WTC11 (cell line): ENCODE results near the gene MEAF6. TPM values are rescaled to one million over a fixed set of nuclear protein-coding genes. Genes with fewer than 3 reads are reported as not detected.

ENCODE experiments used
- ATAC-seq: fragments of 200-7000 bp; cut with Tn5 transposase; 2 replicates; pipeline ENCODE4 v1.10.0; 2021; ENCODE audit warnings: mild to moderate bottlenecking, moderate library complexity
- CTCF ChIA-PET: fragments of 300-600 bp; sonication (Branson Sonifier 250); formaldehyde crosslinking; loops from one replicate; lab custom pipeline; 2021; ENCODE audit warnings: antibody characterized with exemption; lab: Charles Lee
- POLR2A ChIA-PET: fragments of 350-600 bp; sonication (Branson Sonifier 250); formaldehyde crosslinking; loops from one replicate; lab custom pipeline; 2021; ENCODE audit warnings: antibody characterized with exemption; lab: Charles Lee
- DNase-seq: peaks from one replicate; pipeline ENCODE4 v3.0.0; 2021; ENCODE audit warnings: low spot score
- H3K27ac Mint-ChIP-seq: 2 replicates; pipeline ENCODE4 v1.8.0; 2021; ENCODE audit warnings: mixed read lengths
- H3K27me3 Mint-ChIP-seq: 2 replicates; pipeline ENCODE4 v1.8.0; 2021; ENCODE audit warnings: low read depth, mild to moderate bottlenecking, moderate library complexity, mixed read lengths
- H3K36me3 Mint-ChIP-seq: 2 replicates; pipeline ENCODE4 v1.8.0; 2021; ENCODE audit warnings: mixed read lengths
- H3K4me1 Mint-ChIP-seq: 2 replicates; pipeline ENCODE4 v1.8.0; 2022; ENCODE audit warnings: mixed read lengths
- H3K4me3 Mint-ChIP-seq: 2 replicates; pipeline ENCODE4 v1.8.0; 2021; ENCODE audit warnings: mild to moderate bottlenecking, moderate library complexity, mixed read lengths
- H3K9me3 Mint-ChIP-seq: 2 replicates; pipeline ENCODE4 v1.8.0; 2021; ENCODE audit warnings: mixed read lengths
- CREM ChIP-seq: sonication (generic); formaldehyde crosslinking; IDR thresholded peaks from 2 replicates; pipeline ENCODE4 v1.8.1; 2022; ENCODE audit warnings: mild to moderate bottlenecking, missing genetic modification reagents, moderate library complexity
- ELF4 ChIP-seq: sonication (generic); formaldehyde crosslinking; IDR thresholded peaks from 2 replicates; pipeline ENCODE4 v1.8.1; 2022; ENCODE audit warnings: low read depth, mild to moderate bottlenecking, moderate library complexity, missing genetic modification reagents
- GABPB1 ChIP-seq: sonication (generic); formaldehyde crosslinking; IDR thresholded peaks from 2 replicates; pipeline ENCODE4 v1.8.1; 2023; ENCODE audit warnings: mild to moderate bottlenecking, missing genetic modification reagents
- GRHL2 ChIP-seq: fragments of 250-450 bp; sonication (Bioruptor Pico); IDR thresholded peaks from 2 replicates; pipeline ENCODE4 v1.8.0; 2022; ENCODE audit warnings: mild to moderate bottlenecking, moderate library complexity; ENCODE audit not compliant: insufficient replicate concordance, severe bottlenecking
- GTF2I ChIP-seq: fragments of 250-450 bp; sonication (Bioruptor Pico); conservative IDR thresholded peaks from 2 replicates; pipeline ENCODE4 v1.4.0; 2021; ENCODE audit warnings: mild to moderate bottlenecking
- MXD4 ChIP-seq: fragments of 250-450 bp; sonication (Bioruptor Pico); IDR thresholded peaks from 2 replicates; pipeline ENCODE4 v1.8.0; 2021; ENCODE audit warnings: mild to moderate bottlenecking, moderate library complexity, borderline replicate concordance
- NFE2L1 ChIP-seq: sonication (generic); formaldehyde crosslinking; IDR thresholded peaks from 2 replicates; pipeline ENCODE4 v1.8.1; 2023; ENCODE audit warnings: missing genetic modification reagents
- OVOL2 ChIP-seq: fragments of 250-450 bp; sonication (Bioruptor Pico); IDR thresholded peaks from 2 replicates; pipeline ENCODE4 v1.9.0; 2021; ENCODE audit warnings: mild to moderate bottlenecking, borderline replicate concordance
- PRRX2 ChIP-seq: fragments of 250-450 bp; sonication (Bioruptor Pico); IDR thresholded peaks from 2 replicates; pipeline ENCODE4 v1.8.0; 2021; ENCODE audit warnings: mild to moderate bottlenecking
- ZNF121 ChIP-seq: sonication (generic); formaldehyde crosslinking; IDR thresholded peaks from 2 replicates; pipeline ENCODE4 v1.8.0; 2023; ENCODE audit warnings: missing genetic modification reagents
- ZNF263 ChIP-seq: sonication (generic); formaldehyde crosslinking; IDR thresholded peaks from 2 replicates; pipeline ENCODE4 v1.8.1; 2022; ENCODE audit warnings: low read depth, mild to moderate bottlenecking, moderate library complexity, missing genetic modification reagents
- ZNF423 ChIP-seq: fragments of 250-450 bp; sonication (Bioruptor Pico); IDR thresholded peaks from 2 replicates; pipeline ENCODE4 v2.1.2; 2022; ENCODE audit warnings: mild to moderate bottlenecking, moderate library complexity
- total RNA-seq: library from RNA; stranded (reverse); gene quantifications from 3 replicates; pipeline ENCODE4 v1.2.3, GENCODE V29; 2021
- TF ChIP-seq, protein P1 (sequence below): sonication (generic); formaldehyde crosslinking; IDR thresholded peaks from 2 replicates; pipeline ENCODE4 v1.8.1; 2022; ENCODE audit warnings: missing genetic modification reagents, borderline replicate concordance
- TF ChIP-seq, protein P2 (sequence below): sonication (generic); formaldehyde crosslinking; IDR thresholded peaks from 2 replicates; pipeline ENCODE4 v1.8.1; 2022; ENCODE audit warnings: low read depth, missing genetic modification reagents, borderline replicate concordance
- TF ChIP-seq, protein P3 (sequence below): sonication (generic); formaldehyde crosslinking; IDR thresholded peaks from 2 replicates; pipeline ENCODE4 v1.8.0; 2023; ENCODE audit warnings: mild to moderate bottlenecking, missing genetic modification reagents
- TF ChIP-seq, protein P4 (sequence below): sonication (generic); formaldehyde crosslinking; IDR thresholded peaks from 2 replicates; pipeline ENCODE4 v1.8.1; 2022; ENCODE audit warnings: mild to moderate bottlenecking, moderate library complexity, missing genetic modification reagents
- TF ChIP-seq, protein P5 (sequence below): sonication (generic); formaldehyde crosslinking; IDR thresholded peaks from 2 replicates; pipeline ENCODE4 v1.8.0; 2022; ENCODE audit warnings: mild to moderate bottlenecking, missing genetic modification reagents
- TF ChIP-seq, protein P6 (sequence below): sonication (generic); formaldehyde crosslinking; IDR thresholded peaks from 2 replicates; pipeline ENCODE4 v1.8.0; 2023; ENCODE audit warnings: missing genetic modification reagents, mild to moderate bottlenecking, borderline replicate concordance
- TF ChIP-seq, protein P7 (sequence below): sonication (generic); formaldehyde crosslinking; conservative IDR thresholded peaks from 2 replicates; pipeline ENCODE4 v1.8.1; 2022; ENCODE audit warnings: mild to moderate bottlenecking, missing genetic modification reagents
- TF ChIP-seq, protein P8 (sequence below): sonication (generic); formaldehyde crosslinking; IDR thresholded peaks from 2 replicates; pipeline ENCODE4 v1.8.0; 2022; ENCODE audit warnings: mild to moderate bottlenecking, missing genetic modification reagents

MEAF6 gene
- total RNA-seq, 1 experiment from 2014 or later = 37.4 TPM

DNA sequence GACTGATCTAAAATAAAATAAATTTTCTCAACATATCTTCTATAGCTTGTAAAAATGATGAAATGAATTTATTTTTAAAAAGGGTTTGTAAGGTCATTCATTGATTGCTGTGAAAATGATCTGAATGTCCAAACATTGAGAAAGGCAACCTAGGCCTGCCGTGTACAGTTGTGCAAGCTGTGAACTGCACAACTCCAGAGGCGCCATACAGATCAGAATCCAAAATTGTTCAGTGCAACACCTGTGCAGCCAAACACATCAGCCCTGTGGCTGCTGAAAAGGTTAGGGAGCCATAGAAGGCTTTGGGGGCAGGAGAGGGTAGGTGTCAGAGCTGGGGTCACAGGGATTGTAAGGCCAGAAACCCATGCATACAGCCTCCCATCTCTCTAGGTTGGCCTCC lies 50.1 kb downstream of the MEAF6 start:
- POLR2A ChIA-PET = no interaction called here
- DNase-seq (no peak), ATAC-seq (no peak)
- no peaks in the 10 kb centered on the region for H3K9me3 Mint-ChIP-seq
- H3K27ac Mint-ChIP-seq = no peak overlapping the region
- H3K36me3 Mint-ChIP-seq = no peaks in the 10 kb centered on the region
- no peak overlapping the region for H3K4me3 Mint-ChIP-seq
- H3K27me3 Mint-ChIP-seq = no peaks in the 10 kb centered on the region
- no peaks in the 10 kb centered on the region for H3K4me1 Mint-ChIP-seq
- TF ChIP-seq ZNF121 (CRISPR knock-in tag) (no peak), ELF4 (no peak), ZNF263 (CRISPR knock-in tag) (no peak), GRHL2 (CRISPR knock-in tag) (no peak), CREM (CRISPR knock-in tag) (no peak), GABPB1 (CRISPR knock-in tag) (no peak), OVOL2 (CRISPR knock-in tag) (no peak), GTF2I (CRISPR knock-in tag) (no peak), PRRX2 (no peak), MXD4 (CRISPR knock-in tag) (no peak), ZNF423 (no peak), NFE2L1 (CRISPR knock-in tag) (no peak)
- TF ChIP-seq, protein P1, sequence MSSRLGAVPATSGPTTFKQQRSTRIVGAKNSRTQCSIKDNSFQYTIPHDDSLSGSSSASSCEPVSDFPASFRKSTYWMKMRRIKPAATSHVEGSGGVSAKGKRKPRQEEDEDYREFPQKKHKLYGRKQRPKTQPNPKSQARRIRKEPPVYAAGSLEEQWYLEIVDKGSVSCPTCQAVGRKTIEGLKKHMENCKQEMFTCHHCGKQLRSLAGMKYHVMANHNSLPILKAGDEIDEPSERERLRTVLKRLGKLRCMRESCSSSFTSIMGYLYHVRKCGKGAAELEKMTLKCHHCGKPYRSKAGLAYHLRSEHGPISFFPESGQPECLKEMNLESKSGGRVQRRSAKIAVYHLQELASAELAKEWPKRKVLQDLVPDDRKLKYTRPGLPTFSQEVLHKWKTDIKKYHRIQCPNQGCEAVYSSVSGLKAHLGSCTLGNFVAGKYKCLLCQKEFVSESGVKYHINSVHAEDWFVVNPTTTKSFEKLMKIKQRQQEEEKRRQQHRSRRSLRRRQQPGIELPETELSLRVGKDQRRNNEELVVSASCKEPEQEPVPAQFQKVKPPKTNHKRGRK (CRISPR knock-in tag) = no peak
- TF ChIP-seq, protein P2, sequence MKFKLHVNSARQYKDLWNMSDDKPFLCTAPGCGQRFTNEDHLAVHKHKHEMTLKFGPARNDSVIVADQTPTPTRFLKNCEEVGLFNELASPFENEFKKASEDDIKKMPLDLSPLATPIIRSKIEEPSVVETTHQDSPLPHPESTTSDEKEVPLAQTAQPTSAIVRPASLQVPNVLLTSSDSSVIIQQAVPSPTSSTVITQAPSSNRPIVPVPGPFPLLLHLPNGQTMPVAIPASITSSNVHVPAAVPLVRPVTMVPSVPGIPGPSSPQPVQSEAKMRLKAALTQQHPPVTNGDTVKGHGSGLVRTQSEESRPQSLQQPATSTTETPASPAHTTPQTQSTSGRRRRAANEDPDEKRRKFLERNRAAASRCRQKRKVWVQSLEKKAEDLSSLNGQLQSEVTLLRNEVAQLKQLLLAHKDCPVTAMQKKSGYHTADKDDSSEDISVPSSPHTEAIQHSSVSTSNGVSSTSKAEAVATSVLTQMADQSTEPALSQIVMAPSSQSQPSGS (CRISPR knock-in tag) = no peak
- TF ChIP-seq, protein P3, sequence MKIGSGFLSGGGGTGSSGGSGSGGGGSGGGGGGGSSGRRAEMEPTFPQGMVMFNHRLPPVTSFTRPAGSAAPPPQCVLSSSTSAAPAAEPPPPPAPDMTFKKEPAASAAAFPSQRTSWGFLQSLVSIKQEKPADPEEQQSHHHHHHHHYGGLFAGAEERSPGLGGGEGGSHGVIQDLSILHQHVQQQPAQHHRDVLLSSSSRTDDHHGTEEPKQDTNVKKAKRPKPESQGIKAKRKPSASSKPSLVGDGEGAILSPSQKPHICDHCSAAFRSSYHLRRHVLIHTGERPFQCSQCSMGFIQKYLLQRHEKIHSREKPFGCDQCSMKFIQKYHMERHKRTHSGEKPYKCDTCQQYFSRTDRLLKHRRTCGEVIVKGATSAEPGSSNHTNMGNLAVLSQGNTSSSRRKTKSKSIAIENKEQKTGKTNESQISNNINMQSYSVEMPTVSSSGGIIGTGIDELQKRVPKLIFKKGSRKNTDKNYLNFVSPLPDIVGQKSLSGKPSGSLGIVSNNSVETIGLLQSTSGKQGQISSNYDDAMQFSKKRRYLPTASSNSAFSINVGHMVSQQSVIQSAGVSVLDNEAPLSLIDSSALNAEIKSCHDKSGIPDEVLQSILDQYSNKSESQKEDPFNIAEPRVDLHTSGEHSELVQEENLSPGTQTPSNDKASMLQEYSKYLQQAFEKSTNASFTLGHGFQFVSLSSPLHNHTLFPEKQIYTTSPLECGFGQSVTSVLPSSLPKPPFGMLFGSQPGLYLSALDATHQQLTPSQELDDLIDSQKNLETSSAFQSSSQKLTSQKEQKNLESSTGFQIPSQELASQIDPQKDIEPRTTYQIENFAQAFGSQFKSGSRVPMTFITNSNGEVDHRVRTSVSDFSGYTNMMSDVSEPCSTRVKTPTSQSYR (CRISPR knock-in tag) = no peak
- TF ChIP-seq, protein P4, sequence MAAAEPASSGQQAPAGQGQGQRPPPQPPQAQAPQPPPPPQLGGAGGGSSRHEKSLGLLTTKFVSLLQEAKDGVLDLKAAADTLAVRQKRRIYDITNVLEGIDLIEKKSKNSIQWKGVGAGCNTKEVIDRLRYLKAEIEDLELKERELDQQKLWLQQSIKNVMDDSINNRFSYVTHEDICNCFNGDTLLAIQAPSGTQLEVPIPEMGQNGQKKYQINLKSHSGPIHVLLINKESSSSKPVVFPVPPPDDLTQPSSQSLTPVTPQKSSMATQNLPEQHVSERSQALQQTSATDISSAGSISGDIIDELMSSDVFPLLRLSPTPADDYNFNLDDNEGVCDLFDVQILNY (CRISPR knock-in tag) = no peak
- TF ChIP-seq, protein P5, sequence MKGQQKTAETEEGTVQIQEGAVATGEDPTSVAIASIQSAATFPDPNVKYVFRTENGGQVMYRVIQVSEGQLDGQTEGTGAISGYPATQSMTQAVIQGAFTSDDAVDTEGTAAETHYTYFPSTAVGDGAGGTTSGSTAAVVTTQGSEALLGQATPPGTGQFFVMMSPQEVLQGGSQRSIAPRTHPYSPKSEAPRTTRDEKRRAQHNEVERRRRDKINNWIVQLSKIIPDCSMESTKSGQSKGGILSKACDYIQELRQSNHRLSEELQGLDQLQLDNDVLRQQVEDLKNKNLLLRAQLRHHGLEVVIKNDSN (CRISPR knock-in tag) = no peak
- TF ChIP-seq, protein P6, sequence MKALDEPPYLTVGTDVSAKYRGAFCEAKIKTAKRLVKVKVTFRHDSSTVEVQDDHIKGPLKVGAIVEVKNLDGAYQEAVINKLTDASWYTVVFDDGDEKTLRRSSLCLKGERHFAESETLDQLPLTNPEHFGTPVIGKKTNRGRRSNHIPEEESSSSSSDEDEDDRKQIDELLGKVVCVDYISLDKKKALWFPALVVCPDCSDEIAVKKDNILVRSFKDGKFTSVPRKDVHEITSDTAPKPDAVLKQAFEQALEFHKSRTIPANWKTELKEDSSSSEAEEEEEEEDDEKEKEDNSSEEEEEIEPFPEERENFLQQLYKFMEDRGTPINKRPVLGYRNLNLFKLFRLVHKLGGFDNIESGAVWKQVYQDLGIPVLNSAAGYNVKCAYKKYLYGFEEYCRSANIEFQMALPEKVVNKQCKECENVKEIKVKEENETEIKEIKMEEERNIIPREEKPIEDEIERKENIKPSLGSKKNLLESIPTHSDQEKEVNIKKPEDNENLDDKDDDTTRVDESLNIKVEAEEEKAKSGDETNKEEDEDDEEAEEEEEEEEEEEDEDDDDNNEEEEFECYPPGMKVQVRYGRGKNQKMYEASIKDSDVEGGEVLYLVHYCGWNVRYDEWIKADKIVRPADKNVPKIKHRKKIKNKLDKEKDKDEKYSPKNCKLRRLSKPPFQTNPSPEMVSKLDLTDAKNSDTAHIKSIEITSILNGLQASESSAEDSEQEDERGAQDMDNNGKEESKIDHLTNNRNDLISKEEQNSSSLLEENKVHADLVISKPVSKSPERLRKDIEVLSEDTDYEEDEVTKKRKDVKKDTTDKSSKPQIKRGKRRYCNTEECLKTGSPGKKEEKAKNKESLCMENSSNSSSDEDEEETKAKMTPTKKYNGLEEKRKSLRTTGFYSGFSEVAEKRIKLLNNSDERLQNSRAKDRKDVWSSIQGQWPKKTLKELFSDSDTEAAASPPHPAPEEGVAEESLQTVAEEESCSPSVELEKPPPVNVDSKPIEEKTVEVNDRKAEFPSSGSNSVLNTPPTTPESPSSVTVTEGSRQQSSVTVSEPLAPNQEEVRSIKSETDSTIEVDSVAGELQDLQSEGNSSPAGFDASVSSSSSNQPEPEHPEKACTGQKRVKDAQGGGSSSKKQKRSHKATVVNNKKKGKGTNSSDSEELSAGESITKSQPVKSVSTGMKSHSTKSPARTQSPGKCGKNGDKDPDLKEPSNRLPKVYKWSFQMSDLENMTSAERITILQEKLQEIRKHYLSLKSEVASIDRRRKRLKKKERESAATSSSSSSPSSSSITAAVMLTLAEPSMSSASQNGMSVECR (CRISPR knock-in tag) = no peak
- TF ChIP-seq, protein P7, sequence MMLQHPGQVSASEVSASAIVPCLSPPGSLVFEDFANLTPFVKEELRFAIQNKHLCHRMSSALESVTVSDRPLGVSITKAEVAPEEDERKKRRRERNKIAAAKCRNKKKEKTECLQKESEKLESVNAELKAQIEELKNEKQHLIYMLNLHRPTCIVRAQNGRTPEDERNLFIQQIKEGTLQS (CRISPR knock-in tag) = no peak
- TF ChIP-seq, protein P8, sequence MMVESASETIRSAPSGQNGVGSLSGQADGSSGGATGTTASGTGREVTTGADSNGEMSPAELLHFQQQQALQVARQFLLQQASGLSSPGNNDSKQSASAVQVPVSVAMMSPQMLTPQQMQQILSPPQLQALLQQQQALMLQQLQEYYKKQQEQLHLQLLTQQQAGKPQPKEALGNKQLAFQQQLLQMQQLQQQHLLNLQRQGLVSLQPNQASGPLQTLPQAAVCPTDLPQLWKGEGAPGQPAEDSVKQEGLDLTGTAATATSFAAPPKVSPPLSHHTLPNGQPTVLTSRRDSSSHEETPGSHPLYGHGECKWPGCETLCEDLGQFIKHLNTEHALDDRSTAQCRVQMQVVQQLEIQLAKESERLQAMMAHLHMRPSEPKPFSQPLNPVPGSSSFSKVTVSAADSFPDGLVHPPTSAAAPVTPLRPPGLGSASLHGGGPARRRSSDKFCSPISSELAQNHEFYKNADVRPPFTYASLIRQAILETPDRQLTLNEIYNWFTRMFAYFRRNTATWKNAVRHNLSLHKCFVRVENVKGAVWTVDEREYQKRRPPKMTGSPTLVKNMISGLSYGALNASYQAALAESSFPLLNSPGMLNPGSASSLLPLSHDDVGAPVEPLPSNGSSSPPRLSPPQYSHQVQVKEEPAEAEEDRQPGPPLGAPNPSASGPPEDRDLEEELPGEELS (CRISPR knock-in tag) = no peak
- CTCF ChIA-PET = interaction anchor here (2.2 to 4.6 kb wide), 2 partner anchors 23 to 50 kb away, joined by 10 to 26 read pairs; partner anchors contain the start of gene MEAF6
